ENCODE results near the gene CYYR1.
"Not testable (repeated sequence)": the region's sequence is repeated elsewhere in the genome, so short reads cannot be mapped to it uniquely, and the experiment has no call there.

CYYR1 gene

DNA sequence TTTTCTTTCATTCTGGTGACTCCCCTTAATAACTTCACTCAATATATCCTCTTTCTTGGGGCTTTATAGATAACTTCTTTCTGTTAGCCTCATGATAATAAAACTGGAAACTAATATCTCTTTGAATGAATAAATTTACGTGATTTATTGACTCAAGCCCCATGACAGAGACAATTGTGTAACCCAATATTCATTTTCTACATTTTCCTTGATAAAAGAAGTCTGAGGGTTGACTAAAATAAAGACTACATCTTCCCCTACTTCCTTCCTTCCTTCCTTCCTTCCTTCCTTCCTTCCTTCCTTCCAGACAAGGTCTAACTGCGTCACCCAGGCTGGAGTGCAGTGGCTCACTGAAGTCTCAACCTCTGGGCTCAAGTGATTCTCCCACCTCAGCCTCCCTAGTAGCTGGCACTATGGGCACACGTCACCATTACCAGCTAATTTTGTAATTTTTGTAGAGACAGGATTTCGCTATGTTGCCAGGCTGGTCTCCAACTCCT lies 85.1 kb downstream of the CYYR1 start:
- no peak for DNase-seq

DNA sequence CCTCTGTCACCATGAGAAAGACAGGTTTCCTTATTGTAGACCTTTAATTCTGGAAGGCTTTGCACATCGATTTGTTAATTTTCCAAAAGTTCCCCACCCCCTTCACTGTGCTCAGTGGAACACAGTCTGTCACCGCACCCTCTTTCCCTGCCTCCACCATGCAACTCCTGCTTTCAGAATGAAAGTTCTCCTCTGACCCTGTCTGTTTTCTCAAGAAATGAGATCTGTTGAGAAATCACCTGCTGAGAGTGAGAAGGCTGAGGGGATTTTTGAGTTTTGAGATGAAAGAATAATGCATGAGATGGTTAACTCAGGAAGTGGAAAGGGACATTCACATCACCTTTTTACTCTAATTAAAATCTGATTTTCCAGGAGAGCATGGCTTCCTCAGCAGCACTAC lies 99.6 kb downstream of the CYYR1 start:
- DNase-seq = no peak

DNA sequence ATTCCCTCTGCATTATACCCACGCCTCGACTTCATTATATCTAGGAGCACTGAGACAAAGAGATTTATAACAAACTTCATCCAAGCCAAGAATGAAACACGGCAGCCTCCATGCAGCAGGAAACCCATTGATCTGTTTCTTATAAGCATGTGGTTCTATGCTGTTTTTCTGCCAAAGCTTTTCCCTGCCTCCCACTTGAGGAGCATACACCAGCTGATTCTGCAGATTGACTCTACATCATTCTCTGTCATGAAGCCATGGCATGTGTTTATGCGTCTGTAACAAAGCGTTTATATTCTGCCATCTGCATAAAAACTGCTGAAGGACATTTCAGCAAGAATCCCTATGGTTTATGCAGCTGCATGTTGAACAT lies 102.0 kb downstream of the CYYR1 start:
- DNase-seq = no peak

DNA sequence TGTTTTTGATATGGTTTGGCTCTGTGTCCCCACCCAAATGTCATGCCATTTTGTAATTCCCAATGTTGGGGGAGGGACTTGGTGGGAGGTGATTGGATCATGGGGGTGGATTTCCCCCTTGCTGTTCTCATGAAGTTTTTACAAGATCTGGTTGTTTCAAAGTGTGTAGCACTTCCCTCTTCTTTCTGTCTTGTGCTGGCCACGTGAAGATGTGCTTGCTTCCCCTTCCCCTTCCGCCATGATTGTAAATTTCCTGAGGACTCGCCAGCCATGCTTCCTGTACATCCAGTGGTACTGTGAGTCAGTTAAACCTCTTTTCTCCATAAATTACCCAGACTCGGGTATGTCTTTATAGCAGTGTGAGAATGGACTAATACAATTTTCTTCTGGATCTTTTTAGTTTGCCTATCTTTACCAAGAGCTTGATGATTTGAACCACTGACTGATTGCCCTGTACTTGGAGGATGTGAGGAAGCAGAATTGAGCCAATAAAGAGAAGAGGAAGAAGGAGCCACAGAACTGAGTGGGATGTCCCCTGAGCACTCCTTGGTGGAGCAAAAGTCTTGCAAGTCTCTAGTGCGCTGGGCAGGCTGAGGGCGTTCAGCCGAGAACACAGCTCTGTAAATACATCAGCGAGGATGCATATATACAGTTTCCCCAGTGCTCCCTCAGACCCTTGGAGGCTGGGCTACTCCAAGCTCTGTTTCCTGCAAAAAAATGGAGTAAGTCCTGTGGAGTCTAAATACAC lies 102.6 kb downstream of the CYYR1 start:
- DNase-seq = no peak

DNA sequence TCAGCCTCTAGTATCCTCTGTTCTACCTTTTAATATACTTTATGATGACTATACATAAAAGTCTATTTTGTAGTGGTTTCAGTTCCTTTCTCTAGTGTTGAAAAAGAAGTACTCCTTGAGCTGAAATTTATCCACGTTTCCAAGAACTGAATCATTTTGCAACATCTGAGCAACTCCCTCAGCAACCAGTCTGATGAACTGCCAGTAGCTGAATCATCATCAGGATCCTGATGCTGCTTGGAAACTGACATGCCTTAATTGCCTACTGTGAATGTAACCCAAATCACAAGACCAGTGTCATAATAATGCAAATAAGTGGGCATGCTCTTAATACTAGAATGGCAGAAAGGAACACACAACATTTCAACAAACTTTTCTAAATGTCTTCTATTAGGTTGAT lies 103.3 kb downstream of the CYYR1 start:
- DNase-seq = no peak

DNA sequence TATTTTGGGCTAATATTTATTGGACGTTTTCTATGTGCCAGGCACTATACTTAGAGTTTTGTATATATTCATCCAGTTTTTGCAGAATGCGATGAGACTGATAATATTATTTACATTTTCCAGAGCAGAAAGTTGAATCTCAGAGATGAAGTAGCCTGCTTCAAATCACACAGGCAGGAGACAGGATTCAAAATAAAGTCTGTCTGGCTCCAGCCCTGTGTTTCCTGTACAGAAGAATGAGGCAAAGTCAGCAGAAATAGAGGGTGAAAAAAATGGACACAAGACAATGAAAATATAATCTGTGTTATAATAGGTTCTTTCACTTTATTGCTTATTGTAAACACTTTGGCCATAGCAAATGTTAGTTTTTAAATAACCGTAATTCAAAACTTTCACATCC lies 107.2 kb downstream of the CYYR1 start:
- DNase-seq = no peak

DNA sequence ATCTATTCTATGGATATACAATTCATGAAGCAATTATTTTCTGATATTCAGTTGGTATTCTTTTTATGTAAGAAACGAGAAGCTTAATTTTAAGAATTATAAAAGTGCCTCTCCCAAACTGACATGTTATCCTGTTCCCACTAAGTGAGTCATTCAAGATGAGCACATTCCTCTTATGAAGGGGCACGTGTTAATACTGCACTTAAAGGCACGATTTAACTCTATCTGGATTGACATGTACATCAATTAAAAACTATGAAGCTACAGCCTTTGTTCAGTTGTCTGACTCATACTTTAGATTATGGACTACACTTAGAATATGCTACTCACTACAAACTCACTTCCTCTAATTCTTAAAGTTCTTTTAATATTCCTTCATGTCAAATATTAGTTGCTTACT lies 111.6 kb downstream of the CYYR1 start:
- DNase-seq = no peak

DNA sequence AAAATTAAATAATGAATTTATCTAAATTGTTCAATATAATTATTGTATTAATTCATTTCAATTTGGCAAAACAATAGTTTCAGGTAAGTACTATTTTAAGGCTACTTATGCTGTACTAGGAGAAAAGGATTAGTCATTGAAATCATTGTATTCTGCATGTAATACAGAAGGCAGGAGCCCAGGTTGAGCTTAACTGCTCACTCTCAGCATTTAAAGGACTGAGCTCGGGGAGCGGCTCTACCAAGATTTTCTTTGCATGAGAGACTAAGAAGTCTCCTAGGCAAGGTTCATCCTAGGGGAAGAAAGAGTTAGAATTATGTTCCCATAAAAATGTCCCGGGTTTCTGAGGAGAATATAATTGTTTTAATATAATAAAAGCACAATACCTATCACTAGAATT lies 112.5 kb downstream of the CYYR1 start:
- DNase-seq = no peak

DNA sequence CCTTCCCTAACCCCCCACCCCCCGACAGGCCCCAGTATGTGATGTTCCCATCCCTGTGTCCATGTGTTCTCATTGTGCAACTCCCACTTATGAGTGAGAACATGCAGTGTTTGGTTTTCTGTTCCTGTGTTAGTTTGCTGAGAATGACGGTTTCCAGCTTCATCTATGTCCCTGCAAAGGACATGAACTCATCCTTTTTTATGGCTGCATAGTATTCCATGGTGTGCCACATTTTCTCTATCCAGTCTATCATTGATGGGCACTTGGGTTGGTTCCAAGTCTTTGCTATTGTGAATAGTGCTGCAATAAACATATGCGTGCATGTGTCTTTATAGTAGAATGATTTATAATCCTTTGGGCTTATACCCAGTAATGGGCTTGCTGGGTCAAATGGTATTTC lies 114.2 kb downstream of the CYYR1 start:
- not testable (repeated sequence) for DNase-seq

DNA sequence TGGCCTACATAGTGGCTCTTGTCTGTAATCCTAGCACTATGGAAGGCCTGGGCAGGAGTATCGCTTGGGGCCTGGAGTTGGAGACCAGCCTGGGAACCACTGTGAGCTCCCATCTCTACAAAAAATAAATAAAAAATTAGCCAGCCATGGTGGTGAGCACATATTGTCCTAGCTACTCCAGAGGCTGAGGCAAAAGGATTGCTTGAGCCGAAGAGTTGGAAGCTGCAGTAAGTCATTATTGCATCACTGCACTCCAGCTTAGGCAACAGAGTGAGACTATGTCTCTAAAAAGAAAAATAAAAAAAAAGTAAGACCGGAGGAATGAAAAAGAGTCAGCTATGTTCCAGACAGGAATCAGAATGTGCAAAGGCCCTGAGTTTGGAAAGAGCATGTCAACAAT lies 115.3 kb downstream of the CYYR1 start:
- DNase-seq = no peak

DNA sequence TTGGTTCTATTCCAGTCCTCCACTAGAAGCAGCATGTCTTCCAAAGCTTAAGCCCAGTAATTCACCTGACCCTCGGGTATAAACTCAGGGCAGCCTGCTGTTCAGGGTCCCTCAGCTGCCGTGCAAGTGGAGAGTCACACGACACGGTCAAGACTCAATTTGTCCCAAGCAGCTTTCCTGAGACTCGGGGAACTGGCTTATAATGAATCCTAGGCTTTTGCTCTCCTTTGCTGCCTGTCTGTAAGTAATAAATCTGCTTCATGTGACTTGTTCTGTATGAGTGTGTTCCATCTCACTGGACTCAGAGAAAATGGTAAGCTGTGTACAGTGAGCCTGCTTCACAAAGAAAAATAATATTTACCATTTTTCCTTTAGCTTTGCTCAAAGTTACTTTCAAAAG lies 119.8 kb downstream of the CYYR1 start:
- DNase-seq = no peak

DNA sequence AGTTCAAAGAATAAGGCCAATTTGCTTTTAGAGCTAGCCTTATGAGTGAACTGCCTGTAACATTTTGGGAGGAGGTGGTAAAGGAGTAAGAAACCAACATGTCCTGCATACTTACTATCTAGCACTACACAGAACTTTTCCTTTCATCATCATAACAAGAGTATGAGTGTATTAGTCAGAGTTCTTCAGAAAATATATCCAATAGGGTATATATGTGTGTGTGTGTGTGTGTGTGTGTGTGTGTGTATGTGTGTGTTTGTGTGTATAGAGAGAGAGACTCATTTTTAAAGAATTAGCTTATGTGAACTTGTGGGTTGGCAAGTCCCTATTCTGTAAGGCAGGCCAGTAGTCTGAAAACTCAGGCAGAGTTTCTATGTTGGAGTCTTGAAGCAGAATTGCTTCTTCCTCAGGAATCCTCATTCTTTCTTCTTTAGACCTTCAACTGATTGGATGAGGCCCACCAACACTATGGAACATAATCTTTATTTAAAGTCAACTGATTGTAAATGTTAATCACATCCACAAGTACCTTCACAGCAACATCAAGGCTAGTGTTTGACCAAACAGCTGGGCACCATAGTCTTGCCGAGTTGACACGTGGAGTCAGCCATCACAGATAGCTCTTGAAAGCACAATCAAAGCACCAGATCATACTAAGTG lies 121.9 kb downstream of the CYYR1 start:
- DNase-seq = no peak

DNA sequence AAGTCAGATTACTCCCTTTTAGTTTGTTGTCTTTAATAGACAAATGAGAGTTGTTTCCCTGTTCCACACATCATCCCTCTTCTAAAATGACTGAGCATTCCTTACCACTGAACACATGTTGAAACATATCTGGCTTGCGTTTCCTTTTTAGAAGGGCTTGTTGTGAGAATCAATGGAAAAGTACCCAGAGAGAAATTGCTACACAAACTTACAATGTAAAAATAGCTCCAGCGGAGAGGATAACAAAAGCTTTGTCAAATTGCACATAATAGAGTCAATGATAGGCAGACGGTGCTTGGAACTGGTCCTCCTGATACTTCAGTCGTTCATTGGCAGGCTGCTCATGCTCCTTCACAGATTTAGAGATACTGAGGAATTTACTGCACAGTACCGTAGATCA lies 123.9 kb downstream of the CYYR1 start:
- DNase-seq = no peak

DNA sequence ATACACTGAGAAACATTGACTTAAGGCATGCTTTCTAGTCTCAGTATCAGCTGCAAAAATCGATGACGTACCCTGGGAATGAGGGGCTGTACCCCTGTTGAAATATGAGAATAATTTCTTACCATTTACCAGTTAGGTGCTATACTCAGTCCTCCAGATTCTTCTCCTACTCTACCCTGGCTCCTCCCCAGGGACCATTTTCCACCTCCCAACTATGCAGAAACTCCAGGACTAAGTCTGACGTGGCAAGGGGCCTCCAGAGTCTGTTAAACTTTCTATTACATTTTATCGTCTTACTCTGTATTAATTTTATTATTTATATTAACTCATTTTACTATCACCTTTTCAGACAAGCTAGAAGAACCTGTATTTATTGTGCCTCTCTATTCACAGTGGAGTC lies 124.3 kb downstream of the CYYR1 start:
- DNase-seq = no peak

DNA sequence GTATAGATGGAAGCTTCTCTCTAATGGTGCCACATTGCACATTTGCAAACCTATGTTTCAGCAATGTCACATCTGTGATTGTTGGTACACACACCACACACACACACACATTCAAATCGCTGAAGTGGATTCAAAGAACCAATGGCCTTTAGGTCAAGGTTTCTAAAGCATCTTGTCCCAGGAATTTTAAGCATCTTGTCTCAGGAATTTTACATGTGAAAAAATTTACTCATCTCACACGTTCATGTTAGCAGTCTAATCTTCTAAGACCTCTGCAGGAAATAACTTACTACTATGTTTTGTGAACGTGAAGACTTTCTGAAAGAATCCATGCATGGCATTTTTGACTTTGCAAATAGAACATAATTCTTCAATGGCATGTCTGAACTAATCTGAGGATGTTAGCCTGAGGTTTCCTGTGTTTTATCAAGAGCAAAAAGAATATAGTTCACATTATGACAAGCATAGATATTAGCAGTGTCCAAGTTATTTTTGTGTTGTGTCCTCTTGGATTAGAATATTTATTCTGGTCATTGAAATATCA lies 125.1 kb downstream of the CYYR1 start:
- DNase-seq = no peak

DNA sequence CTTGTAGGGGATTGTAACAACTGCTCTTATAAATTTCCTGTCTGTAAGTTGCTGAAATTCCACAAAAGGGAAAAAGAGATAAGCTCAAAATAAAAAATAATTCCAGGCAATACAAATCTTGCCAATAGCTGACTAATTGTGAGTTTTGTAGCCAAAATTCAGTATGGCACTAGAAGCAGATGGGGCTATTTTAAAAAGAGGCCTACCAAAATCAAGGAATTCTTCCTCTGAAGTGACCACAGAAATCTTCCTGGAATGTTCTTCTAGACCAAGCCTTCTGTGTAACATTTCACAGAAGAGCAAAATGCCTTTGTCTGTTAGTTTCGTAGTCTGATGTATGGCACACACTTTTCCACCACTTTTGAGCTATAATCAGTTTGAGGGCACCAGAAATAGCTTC lies 127.6 kb downstream of the CYYR1 start:
- DNase-seq = no peak

DNA sequence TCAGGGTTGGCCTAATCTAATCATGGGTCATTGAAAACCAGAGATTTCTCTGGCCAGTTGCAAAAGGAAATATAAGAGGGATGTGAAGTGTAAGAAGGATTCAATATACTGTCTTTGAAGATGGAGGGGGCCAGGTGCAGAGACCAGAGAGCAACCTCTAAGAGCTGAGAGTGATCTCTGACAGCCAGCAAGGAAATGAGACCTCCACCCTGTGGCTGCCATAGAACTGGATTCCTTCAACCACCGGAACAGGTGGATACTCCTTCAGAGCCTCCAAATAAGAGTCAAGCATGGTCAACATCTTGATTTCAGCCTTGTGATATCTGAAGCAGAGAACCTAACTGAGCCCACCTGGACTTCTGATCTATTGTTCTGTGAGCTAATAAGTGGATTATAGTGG lies 128.4 kb downstream of the CYYR1 start:
- DNase-seq = no peak

DNA sequence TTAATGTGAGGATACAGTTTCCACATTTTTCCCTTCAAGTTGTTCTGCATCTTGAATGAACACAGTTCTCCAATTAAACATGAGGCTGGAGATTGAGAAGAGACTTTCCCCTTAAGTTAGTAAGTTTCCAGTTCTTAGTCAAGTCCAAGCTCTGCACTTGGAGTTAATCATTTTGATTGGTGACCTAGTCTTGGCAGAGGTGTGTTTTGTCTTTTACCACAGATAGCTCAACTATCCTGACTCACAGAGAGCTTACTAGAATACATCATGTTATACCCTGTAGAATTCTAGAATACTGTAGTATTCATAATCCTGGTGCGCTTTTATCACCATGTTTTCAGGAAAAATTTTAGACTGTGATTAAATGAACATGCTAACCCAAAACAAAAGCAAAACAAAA lies 129.2 kb downstream of the CYYR1 start:
- no peak for DNase-seq

DNA sequence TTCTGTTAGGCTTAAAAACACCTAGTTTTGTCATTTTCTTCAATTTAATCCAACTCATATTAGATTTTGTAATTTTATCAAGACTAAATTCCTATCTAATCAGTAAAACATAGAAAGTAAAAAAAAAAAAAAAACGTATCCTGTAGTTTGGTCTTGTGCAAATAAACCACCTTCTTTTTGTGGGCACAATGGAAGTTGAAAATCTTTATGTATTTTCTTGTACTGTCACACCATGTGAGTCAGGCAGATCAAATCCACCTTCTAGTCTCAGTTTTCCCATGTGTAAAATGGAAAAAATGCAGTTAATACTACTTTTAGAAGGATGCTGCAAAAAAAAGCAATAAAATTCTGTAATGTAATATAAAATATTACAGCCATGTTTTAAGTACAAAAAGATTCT lies 129.8 kb downstream of the CYYR1 start:
- DNase-seq = no peak

DNA sequence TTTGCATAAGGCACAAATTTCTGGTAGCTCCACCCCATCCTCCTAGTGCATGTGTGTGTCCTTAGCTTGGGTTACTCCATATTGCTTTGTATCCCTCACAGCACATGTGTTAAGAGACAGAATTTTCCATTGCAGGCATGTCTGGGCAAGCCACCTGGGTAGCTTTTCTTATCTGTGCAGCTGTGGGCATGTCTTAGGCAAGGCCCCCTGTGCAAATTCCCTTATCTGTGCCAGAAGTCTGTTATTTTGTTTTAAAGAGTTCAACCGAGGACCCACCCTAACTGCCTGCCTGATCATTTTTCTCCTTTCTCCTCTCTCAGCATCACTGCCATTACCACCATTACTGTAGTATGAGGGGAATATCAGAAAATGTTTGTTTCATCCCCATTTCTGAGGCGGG lies 131.9 kb downstream of the CYYR1 start:
- DNase-seq = no peak

DNA sequence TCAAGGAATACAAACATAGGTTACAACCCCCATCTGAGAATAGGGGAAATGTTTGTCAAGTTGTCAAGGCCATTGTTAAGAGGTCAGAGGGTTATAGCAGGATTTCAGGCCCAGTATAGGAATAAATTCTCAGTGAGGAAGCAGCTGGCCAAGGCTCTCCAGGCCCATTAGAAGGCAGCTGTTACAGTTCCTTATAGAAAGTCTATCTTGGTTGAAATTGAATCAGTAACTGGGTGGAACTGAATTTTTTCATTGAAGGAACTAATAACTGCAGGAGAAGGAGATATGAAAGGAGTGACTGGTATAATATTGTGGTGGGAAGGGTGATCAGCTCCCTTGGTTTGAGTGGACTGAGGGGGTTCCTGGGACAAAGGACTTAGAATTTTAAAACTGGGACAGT lies 134.1 kb downstream of the CYYR1 start:
- DNase-seq = no peak

DNA sequence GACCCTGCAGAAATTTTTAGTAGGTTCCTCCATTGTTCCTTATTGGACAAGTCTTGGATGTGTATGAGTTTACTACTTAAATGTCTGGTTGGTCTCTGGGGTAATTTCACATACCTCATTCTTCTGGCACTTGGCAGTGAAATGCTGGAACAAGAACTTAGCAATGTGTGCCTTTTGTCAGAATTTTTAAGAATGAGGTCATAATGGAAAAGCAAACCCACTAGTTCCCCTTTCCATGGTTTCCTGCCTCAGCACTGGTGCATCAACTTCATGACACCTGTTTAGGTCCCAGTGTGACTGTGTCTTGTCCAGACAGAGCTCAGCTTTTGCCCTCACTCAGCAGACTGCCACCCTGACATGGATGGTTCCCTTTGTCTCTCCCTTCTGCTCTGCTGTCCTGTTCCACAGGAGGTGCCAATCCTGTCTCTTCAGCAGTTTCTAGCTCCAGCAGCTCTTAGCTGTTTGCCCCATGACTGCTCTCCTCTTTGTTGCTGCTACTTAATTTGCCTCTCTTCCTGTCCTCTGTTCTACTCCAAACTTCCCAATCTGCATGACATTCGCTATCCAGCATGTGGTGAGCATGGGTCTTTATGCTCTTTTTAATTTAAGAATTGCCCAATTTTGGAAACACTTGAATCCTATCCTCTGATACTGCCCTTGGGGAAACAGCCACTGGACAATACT lies 135.6 kb downstream of the CYYR1 start:
- no peak for DNase-seq

DNA sequence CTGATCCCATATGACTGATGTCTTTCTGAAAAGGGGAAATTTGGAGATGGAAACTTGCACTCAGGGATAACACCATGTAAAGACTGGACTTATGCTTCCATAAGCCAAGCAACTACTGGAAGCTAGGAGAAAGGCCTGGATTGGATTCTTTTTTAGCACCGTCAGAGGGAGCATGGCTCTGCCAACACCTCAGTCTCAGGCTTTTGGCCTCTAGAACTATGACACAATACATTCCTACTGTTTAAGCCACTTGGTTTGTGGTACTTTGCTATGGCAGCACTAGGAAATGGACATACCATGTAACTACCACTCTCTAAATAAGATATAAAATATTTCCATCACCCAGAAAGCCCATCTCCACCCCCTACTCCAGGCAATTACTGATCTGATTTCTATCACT lies 139.7 kb downstream of the CYYR1 start:
- DNase-seq = no peak

DNA sequence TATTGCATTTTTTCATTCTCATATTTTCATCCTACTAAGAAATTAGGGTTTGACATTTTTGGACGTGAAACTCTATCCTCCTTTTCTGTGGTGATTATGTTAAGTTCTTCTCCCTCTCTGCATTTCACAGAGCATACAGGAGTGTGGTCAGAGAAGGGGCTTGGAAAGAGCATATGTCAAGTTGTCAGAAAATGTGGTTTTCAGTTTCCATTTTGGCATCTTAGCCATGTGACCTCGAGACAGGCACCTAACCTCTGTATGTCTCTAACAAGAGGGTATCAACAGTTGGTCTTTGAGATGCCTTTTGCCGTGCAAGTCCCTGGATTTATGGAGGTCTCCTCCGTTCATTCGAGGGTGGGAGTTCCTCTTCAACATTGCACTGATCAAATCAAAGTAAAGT lies 140.7 kb downstream of the CYYR1 start:
- DNase-seq = no peak
